HL-60 (cell line): Measurements from ENCODE around the gene TTC16.

ENCODE experiments used
- DNase-seq, 2 experiments: peaks; one replicate each; pipeline ENCODE4 v3.0.0-alpha.2; 2010 to 2020; ENCODE audit warnings: low read depth in 1 of 2, low spot score in 1 of 2
- H3K27ac ChIP-seq: fragments of 250-450 bp; sonication (Bioruptor Pico); replicated peaks from 2 replicates; pipeline ENCODE4 v1.5.1; 2020; ENCODE audit warnings: mild to moderate bottlenecking, moderate library complexity
- H3K27me3 ChIP-seq: fragments of 250-450 bp; sonication (Bioruptor Pico); 2 replicates; pipeline ENCODE4 v1.5.1; 2021; ENCODE audit warnings: mild to moderate bottlenecking, moderate library complexity; ENCODE audit not compliant: insufficient read depth, poor library complexity, severe bottlenecking
- H3K4me3 ChIP-seq: replicated peaks from 2 replicates; pipeline ENCODE4 v1.5.1; 2011; ENCODE audit warnings: mild to moderate bottlenecking, control low read depth, low read length; ENCODE audit not compliant: insufficient read depth
- CTCF ChIP-seq: IDR thresholded peaks from one replicate; pipeline ENCODE4 v1.5.1; 2011; ENCODE audit warnings: low read length, control low read depth, inconsistent platforms; ENCODE audit not compliant: insufficient read depth
- GABPA ChIP-seq: IDR thresholded peaks from 2 replicates; pipeline ENCODE4 v1.6.1; 2012; ENCODE audit warnings: low read depth
- POLR2AphosphoS5 ChIP-seq: IDR thresholded peaks from 2 replicates; pipeline ENCODE4 v1.6.1; 2012; ENCODE audit warnings: low read depth
- REST ChIP-seq: IDR thresholded peaks from 2 replicates; pipeline ENCODE4 v1.6.1; 2012; ENCODE audit warnings: low read depth; ENCODE audit not compliant: insufficient replicate concordance
- SPI1 ChIP-seq: IDR thresholded peaks from 2 replicates; pipeline ENCODE4 v1.6.1; 2012; ENCODE audit warnings: low read depth, mild to moderate bottlenecking, borderline replicate concordance

TTC16 gene

DNA sequence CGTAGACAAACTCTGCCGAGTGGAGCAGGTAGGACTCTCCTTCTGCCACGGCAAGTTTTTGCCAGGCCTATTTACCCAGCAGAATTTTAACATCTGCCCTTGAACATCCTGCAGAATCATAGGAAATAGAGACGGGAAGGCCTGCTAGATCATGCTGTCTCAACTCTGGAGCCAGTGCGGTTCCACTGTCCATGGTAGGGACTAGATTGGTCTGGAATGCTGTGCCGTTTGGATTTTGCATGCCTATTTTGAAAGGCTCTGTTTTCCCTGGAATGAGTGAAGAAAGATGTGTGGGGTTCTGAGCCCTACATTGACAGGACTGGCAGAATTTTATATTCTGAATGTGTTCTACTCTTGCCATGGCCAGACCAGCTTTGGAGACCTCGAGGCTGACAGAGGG, 42.6 kb upstream of the TTC16 start:
- no peak overlapping the region for H3K27ac ChIP-seq
- DNase-seq, result no peak
- TF ChIP-seq REST (peak; percentile 42), POLR2AphosphoS5 (no peak)
- no peak overlapping the region for H3K4me3 ChIP-seq
- no peaks in the 10 kb centered on the region for H3K27me3 ChIP-seq

DNA sequence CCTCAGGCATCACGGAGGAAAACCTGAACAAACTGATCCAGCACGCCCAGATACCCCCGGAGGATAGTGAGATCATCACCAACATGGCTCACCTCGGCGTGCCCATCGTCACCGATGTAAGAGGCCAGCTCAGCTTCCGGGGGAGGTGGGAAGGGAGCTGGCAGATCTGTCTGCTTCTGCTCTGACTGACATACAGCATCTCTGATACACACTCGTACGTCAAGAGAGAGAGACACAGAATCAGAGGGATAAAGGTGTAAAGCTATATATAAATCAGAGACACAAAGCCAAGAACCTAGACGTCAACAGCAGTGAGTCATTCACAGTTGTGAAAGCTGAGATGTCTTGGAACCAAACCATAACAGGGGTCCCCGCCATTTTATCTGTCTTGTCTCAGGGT, 39.2 kb upstream of the TTC16 start:
- Histone ChIP-seq H3K4me3 (no peak overlapping the region), H3K27ac (no peak overlapping the region), H3K27me3 (no peaks in the 10 kb centered on the region)
- DNase-seq, result no peak
- no peak for TF ChIP-seq SPI1
- TF ChIP-seq POLR2AphosphoS5, result no peak
- TF ChIP-seq GABPA, result no peak
- no peak for TF ChIP-seq REST
- no peak for TF ChIP-seq CTCF

GRCh38 chr9:127679506-127679905, 36.4 kb upstream of the TTC16 start:
- DNase-seq, result no peak
- no peak for TF ChIP-seq GABPA
- no peak for TF ChIP-seq POLR2AphosphoS5
- TF ChIP-seq REST, result no peak
- TF ChIP-seq CTCF, result no peak
- no peak for TF ChIP-seq SPI1
- no peak overlapping the region for H3K27ac ChIP-seq
- H3K27me3 ChIP-seq, result no peaks in the 10 kb centered on the region
- no peak overlapping the region for H3K4me3 ChIP-seq

DNA sequence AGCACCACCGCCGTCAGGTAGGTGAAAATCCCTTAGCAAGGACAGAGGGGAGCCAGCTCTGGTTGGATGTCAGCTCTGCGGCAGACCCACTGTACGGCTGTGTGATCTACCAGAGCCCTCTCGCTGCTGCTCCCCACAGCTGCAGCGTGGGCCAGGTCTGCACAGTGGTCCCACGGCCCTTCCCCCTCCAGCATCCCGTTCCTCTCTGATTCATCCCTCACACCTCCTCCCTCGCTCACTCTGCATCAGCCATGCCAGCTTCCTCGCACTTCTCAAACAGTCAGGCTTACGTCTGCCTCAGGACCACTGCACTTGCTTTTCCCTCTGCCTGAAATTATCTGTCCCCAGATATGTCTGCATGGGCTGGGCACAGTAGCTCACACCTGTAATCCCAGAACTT, 35.7 kb upstream of the TTC16 start:
- no peak for DNase-seq
- H3K27ac ChIP-seq, result no peak overlapping the region
- H3K27me3 ChIP-seq, result no peaks in the 10 kb centered on the region
- no peak overlapping the region for H3K4me3 ChIP-seq
- TF ChIP-seq POLR2AphosphoS5 (no peak), SPI1 (no peak), CTCF (no peak)
